ENCODE measurements around the gene TRIM56.
"Not testable (repeated sequence)": the region's sequence is repeated elsewhere in the genome, so short reads cannot be mapped to it uniquely, and the experiment has no call there.

The TRIM56 gene

DNA sequence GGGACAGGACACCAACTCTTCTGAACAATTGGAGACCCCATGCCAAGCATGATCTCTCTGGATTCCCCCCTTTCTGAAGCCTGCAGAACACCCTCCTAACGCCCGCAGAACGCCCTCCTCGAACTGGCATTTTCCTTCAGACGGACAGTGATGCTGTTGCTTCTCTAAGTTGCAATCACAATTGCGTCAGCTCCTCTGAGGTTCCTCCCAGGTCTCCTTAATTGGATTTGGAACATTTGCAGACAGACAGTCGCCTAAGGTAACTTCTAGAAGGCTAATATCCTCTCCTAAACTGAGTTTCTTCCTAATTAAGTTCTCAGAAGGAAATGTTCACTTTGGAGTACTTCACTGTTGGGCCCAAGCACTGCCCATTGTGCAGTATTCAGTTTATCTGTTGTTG is 21.1 kb downstream of the TRIM56 start:
- Histone ChIP-seq H3K9me3 (ENCODE audit: control insufficient read depth, low read length) (no peaks in the 10 kb centered on the region), H3K27me3 (ENCODE audit: control insufficient read depth, insufficient read depth, low read length) (no peaks in the 10 kb centered on the region), H3K36me3 (ENCODE audit: control insufficient read depth, insufficient read depth, low read length) (no peaks in the 10 kb centered on the region), H3K4me3 (ENCODE audit: low read length) (no peak overlapping the region), H3K9ac (ENCODE audit: low read length) (no peak overlapping the region), H3K4me1 (ENCODE audit: control insufficient read depth, insufficient read depth, low read length) (peaks cover 19% of the 10 kb centered on the region)

DNA sequence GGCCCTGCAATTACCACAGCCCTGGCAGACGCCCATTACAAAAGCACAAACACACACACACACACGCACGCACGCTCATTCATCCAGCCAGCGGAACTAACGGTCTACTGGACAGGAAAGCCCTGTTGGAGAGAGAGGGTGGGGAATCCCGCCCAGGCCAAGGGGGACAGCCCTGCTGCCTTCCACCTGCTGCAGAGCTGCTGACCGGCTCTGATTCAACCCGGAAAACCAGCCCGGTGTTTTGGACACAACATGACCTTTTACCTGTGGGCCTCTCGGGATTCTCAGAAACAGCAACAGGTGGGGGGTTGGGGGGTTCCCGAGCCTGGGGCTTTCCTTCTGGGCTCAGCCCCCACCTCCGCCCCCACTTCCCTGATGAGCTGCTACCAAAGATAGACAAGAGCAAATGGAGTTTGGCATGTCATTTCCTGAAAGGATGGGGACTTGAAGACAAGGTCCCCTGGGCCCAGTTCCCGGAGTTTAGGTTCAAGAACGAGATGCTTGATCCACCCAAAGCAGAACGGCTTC is 23.1 kb downstream of the TRIM56 start:
- no peaks in the 10 kb centered on the region for H3K27me3 ChIP-seq (ENCODE audit: control insufficient read depth, insufficient read depth, low read length)
- H3K9ac ChIP-seq (ENCODE audit: low read length), result no peak overlapping the region
- H3K4me1 ChIP-seq (ENCODE audit: control insufficient read depth, insufficient read depth, low read length), result peaks cover 10% of the 10 kb centered on the region
- no peak overlapping the region for H3K4me3 ChIP-seq (ENCODE audit: low read length)
- no peaks in the 10 kb centered on the region for H3K9me3 ChIP-seq (ENCODE audit: control insufficient read depth, low read length)
- H3K36me3 ChIP-seq (ENCODE audit: control insufficient read depth, insufficient read depth, low read length), result no peaks in the 10 kb centered on the region

DNA sequence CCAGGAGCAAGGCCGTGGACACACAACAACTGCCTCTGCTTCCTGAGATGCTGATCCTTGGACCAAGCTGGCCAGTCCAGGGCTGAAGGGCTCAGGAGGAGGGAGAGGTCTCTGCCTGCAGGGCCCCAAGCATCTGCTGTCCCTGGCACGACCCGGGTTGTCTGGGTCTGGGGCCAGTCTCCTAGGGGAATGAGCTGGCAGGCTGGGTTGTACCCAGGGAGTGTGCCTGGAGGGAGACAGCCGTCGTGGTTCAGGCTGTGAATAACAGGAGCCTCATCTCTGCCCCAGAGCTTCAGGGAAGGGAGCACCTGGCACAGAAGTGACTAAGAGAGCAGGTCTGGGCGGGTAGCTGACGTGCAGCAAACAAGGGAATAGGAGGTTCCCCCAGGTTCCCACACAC is 23.7 kb downstream of the TRIM56 start:
- no peaks in the 10 kb centered on the region for H3K36me3 ChIP-seq (ENCODE audit: control insufficient read depth, insufficient read depth, low read length)
- no peaks in the 10 kb centered on the region for H3K27me3 ChIP-seq (ENCODE audit: control insufficient read depth, insufficient read depth, low read length)
- H3K9me3 ChIP-seq (ENCODE audit: control insufficient read depth, low read length), result no peaks in the 10 kb centered on the region
- H3K4me3 ChIP-seq (ENCODE audit: low read length), result no peak overlapping the region
- no peak overlapping the region for H3K9ac ChIP-seq (ENCODE audit: low read length)
- peaks cover 4% of the 10 kb centered on the region for H3K4me1 ChIP-seq (ENCODE audit: control insufficient read depth, insufficient read depth, low read length)

DNA sequence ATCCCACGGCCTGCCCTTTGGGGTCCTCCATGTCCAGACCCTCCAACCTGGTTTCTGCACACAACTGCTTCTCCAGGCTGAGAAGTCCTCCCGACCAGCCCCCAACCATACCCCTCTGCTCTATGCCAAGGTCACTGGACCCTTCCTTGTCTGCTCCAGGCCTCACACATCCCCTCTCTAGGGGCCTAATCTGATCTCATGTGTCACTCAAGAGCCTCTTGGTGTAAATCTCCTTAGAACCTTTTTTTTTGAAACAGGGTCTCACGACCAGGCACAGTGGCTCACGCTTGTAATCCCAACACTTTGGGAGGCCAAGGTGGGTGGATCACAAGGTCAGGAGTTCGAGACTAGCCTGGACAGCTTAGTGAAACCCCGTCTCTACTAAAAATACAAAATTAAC is 24.1 kb downstream of the TRIM56 start:
- Histone ChIP-seq H3K27me3 (ENCODE audit: control insufficient read depth, insufficient read depth, low read length) (no peaks in the 10 kb centered on the region), H3K9me3 (ENCODE audit: control insufficient read depth, low read length) (no peaks in the 10 kb centered on the region), H3K9ac (ENCODE audit: low read length) (no peak overlapping the region), H3K4me1 (ENCODE audit: control insufficient read depth, insufficient read depth, low read length) (peaks cover under 1% of the 10 kb centered on the region), H3K4me3 (ENCODE audit: low read length) (no peak overlapping the region), H3K36me3 (ENCODE audit: control insufficient read depth, insufficient read depth, low read length) (no peaks in the 10 kb centered on the region)

DNA sequence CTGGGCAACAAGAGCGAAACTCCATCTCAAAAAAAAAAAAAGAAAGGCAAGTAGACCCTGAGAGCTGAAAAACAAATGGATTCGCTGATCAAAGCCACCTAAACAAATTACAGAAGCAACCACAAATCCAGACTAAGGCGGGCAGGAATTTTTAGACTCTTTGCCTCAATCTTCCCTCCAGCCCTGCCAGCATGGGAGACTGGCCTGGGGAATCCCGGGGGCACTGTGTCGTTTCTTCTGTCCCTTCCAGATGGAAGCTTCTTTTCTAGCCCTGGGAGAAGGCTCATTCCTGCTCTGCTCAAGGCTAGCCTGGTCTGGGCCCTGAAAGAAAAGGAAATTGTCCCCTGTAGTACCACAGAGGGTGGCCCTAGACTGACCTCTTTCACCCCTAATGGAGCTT is 26.0 kb downstream of the TRIM56 start:
- H3K36me3 ChIP-seq (ENCODE audit: control insufficient read depth, insufficient read depth, low read length), result no peaks in the 10 kb centered on the region
- no peaks in the 10 kb centered on the region for H3K27me3 ChIP-seq (ENCODE audit: control insufficient read depth, insufficient read depth, low read length)
- no peak overlapping the region for H3K4me3 ChIP-seq (ENCODE audit: low read length)
- H3K4me1 ChIP-seq (ENCODE audit: control insufficient read depth, insufficient read depth, low read length), result no peaks in the 10 kb centered on the region
- no peak overlapping the region for H3K9ac ChIP-seq (ENCODE audit: low read length)
- H3K9me3 ChIP-seq (ENCODE audit: control insufficient read depth, low read length), result no peaks in the 10 kb centered on the region

DNA sequence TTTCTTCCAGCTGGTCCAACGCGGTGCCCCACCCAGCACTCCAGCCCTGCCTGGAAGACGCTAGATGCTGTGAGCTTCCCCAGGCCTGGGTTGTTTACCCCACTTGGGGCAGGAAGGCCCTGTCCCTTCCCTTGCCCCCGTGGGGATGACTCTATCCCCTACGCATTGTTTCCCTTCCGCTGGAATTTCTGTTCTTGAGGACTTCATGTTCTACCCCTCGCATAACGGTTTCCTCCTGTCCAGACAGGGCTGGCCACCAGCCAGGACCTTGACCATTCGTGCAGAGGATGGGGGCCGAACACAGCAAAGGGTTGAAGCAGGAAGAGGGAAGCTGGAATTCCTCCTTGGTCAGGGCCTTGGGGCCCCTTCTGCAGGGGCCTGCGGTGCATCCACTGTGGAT is 27.0 kb downstream of the TRIM56 start:
- H3K9me3 ChIP-seq (ENCODE audit: control insufficient read depth, low read length), result no peaks in the 10 kb centered on the region
- H3K4me1 ChIP-seq (ENCODE audit: control insufficient read depth, insufficient read depth, low read length), result no peaks in the 10 kb centered on the region
- no peaks in the 10 kb centered on the region for H3K36me3 ChIP-seq (ENCODE audit: control insufficient read depth, insufficient read depth, low read length)
- H3K9ac ChIP-seq (ENCODE audit: low read length), result no peak overlapping the region
- no peak overlapping the region for H3K4me3 ChIP-seq (ENCODE audit: low read length)
- no peaks in the 10 kb centered on the region for H3K27me3 ChIP-seq (ENCODE audit: control insufficient read depth, insufficient read depth, low read length)

DNA sequence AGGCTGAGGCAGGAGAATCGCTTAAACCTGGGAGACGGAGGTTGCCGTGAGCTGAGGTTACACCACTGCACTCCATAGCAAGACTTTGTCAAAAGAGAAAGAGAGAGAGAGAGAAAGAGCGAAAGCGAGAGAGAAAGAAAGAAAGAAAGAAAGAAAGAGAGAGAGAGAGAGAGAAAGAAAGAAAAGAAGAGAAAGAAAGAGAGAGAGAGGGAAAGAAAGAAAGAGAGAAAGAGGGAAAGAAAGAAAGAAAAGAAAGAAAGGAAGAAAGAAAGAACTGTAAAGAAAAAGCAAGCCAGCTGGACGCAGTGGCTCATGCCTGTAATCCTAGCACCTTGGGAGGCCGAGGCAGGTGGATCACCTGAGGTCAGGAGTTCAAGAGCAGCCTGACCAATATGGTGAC is 27.9 kb downstream of the TRIM56 start:
- H3K9me3 ChIP-seq (ENCODE audit: control insufficient read depth, low read length); H3K4me3 ChIP-seq (ENCODE audit: low read length); H3K4me1 ChIP-seq (ENCODE audit: control insufficient read depth, insufficient read depth, low read length); H3K36me3 ChIP-seq (ENCODE audit: control insufficient read depth, insufficient read depth, low read length); H3K27me3 ChIP-seq (ENCODE audit: control insufficient read depth, insufficient read depth, low read length); H3K9ac ChIP-seq (ENCODE audit: low read length): not testable (repeated sequence)

DNA sequence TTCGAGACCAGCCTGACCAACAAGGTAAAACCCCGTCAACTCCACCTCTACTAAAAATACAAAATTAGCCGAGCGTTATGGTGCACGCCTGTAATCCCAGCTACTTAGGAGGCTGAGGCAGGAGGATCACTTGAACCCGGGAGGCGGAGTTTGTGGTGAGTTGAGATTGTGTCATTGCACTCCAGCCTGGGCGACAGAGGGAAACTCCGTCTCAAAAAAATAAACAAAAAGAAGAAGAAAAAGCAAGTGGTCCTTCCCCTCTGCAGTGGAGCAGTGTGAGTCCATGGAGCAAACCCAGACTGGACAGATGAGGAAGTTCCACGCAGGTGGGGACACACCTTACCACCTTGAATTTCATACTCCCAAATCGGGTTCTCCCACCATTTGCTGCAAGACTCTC is 28.6 kb downstream of the TRIM56 start:
- no peaks in the 10 kb centered on the region for H3K4me1 ChIP-seq (ENCODE audit: control insufficient read depth, insufficient read depth, low read length)
- no peaks in the 10 kb centered on the region for H3K36me3 ChIP-seq (ENCODE audit: control insufficient read depth, insufficient read depth, low read length)

DNA sequence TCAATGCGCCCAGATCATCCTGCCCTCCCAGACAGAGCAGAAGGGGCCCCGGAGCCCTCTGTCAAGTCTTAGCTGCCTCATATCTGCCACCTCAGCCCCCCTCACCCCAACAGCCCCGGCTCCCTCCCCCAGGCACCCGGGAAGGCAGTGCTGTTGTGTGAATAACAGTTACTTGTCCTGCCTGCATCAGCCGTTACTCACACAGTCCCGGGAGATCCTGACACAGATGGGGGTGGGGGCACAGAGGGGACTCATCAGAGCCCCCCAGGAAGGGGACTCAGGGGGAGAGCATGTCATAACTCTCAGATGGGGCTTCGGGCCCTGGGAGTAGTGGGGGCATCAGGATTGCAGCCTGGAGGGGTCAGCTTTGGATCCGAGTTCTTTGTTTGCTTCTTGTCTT is 29.2 kb downstream of the TRIM56 start:
- no peaks in the 10 kb centered on the region for H3K27me3 ChIP-seq (ENCODE audit: control insufficient read depth, insufficient read depth, low read length)
- H3K36me3 ChIP-seq (ENCODE audit: control insufficient read depth, insufficient read depth, low read length), result no peaks in the 10 kb centered on the region
- H3K4me1 ChIP-seq (ENCODE audit: control insufficient read depth, insufficient read depth, low read length), result no peaks in the 10 kb centered on the region
- H3K9me3 ChIP-seq (ENCODE audit: control insufficient read depth, low read length), result no peaks in the 10 kb centered on the region
- H3K9ac ChIP-seq (ENCODE audit: low read length), result no peak overlapping the region
- H3K4me3 ChIP-seq (ENCODE audit: low read length), result no peak overlapping the region

More for the DNA sequence above, 28.6 kb downstream of the TRIM56 start:
- no peak overlapping the region for H3K4me3 ChIP-seq (ENCODE audit: low read length)
- no peak overlapping the region for H3K9ac ChIP-seq (ENCODE audit: low read length)
- H3K9me3 ChIP-seq (ENCODE audit: control insufficient read depth, low read length), result no peaks in the 10 kb centered on the region
- no peaks in the 10 kb centered on the region for H3K27me3 ChIP-seq (ENCODE audit: control insufficient read depth, insufficient read depth, low read length)

DNA sequence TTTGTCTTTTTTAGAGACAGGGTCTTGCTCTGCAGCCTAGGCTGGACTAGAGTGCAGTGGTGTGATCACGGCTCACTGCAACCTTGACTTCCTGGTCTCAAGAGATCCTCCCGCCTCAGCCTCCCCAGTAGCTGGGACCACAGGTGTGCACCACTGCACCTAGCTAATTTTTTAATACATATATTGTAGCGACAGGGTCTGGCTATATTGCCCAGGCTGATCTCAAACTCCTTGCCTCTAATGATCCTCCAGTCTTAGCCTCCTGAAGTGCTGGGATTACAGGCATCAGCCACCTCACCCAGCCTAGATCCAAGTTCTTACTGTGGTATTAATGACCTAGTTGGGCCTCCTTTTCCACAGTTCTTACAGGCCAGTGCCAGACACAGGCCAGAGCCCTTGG is 29.9 kb downstream of the TRIM56 start:
- H3K9ac ChIP-seq (ENCODE audit: low read length), result no peak overlapping the region
- H3K36me3 ChIP-seq (ENCODE audit: control insufficient read depth, insufficient read depth, low read length), result no peaks in the 10 kb centered on the region
- no peaks in the 10 kb centered on the region for H3K9me3 ChIP-seq (ENCODE audit: control insufficient read depth, low read length)
- H3K4me3 ChIP-seq (ENCODE audit: low read length), result no peak overlapping the region
- no peaks in the 10 kb centered on the region for H3K27me3 ChIP-seq (ENCODE audit: control insufficient read depth, insufficient read depth, low read length)
- no peaks in the 10 kb centered on the region for H3K4me1 ChIP-seq (ENCODE audit: control insufficient read depth, insufficient read depth, low read length)

DNA sequence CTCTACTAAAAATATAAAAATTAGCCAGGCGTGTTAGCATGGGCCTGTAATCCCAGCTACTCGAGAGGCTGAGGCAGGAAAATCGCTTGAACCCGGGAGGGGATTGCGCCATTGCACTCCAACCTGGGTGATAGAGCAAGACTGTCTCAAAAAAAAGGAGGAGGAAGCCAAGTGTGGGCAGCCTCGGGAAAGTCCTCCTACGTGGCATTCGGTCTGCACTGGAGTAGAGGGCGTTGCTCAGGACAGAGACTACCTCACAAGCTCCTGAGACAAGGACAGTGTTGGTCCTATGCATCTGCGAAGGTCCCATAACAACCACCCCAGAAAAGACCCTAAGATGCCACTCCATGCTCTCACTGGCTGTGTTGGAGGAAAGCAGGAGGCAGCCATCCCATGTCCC is 31.6 kb downstream of the TRIM56 start:
- no peaks in the 10 kb centered on the region for H3K9me3 ChIP-seq (ENCODE audit: control insufficient read depth, low read length)
- H3K4me1 ChIP-seq (ENCODE audit: control insufficient read depth, insufficient read depth, low read length), result peaks cover 2% of the 10 kb centered on the region
- no peaks in the 10 kb centered on the region for H3K36me3 ChIP-seq (ENCODE audit: control insufficient read depth, insufficient read depth, low read length)
- H3K27me3 ChIP-seq (ENCODE audit: control insufficient read depth, insufficient read depth, low read length), result no peaks in the 10 kb centered on the region
- no peak overlapping the region for H3K4me3 ChIP-seq (ENCODE audit: low read length)
- no peak overlapping the region for H3K9ac ChIP-seq (ENCODE audit: low read length)

DNA sequence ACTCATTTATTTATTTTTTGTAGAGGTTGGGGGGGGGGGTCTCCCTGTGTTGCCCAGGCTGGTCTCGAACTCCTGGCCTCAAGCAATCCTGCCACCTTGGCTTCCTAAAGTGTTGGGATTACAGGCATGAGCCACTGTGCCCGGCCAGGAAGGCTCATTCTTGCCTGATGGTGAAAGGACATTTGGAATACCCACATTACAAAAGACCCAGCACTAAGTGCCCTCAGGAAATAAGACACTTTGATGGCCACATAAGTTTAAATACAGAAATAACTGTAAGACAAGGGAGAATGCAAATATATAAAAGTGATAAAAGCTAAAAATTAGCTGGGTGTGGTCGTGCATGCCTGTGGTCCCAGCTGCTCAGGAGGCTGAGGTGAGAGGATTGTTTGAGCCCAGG is 33.6 kb downstream of the TRIM56 start:
- Histone ChIP-seq H3K9me3 (ENCODE audit: control insufficient read depth, low read length) (no peaks in the 10 kb centered on the region), H3K4me3 (ENCODE audit: low read length) (no peak overlapping the region), H3K27me3 (ENCODE audit: control insufficient read depth, insufficient read depth, low read length) (peaks cover 3% of the 10 kb centered on the region), H3K4me1 (ENCODE audit: control insufficient read depth, insufficient read depth, low read length) (peaks cover 13% of the 10 kb centered on the region), H3K36me3 (ENCODE audit: control insufficient read depth, insufficient read depth, low read length) (no peaks in the 10 kb centered on the region), H3K9ac (ENCODE audit: low read length) (no peak overlapping the region)

DNA sequence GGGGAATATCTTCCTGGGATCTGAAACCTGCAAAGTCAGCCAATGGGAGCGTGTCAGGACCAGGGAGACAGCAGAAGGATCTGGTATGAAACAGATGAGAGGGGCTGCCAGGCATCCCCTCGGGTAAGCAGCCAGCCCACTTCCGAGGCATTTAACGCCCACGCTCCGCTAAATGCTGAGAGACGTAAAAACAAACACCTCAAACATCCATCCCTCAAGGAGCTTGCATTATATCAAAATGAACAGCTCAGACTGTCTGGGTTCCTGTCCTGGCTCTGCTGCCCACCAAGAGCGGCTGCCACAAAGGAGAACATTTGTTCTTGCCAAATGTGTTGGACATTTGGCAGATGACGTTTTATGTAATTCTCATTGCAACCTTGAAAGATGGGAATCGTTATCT is 34.6 kb downstream of the TRIM56 start:
- Histone ChIP-seq H3K9ac (ENCODE audit: low read length) (no peak overlapping the region), H3K4me3 (ENCODE audit: low read length) (no peak overlapping the region), H3K27me3 (ENCODE audit: control insufficient read depth, insufficient read depth, low read length) (peaks cover 3% of the 10 kb centered on the region), H3K4me1 (ENCODE audit: control insufficient read depth, insufficient read depth, low read length) (peaks cover 21% of the 10 kb centered on the region), H3K36me3 (ENCODE audit: control insufficient read depth, insufficient read depth, low read length) (no peaks in the 10 kb centered on the region), H3K9me3 (ENCODE audit: control insufficient read depth, low read length) (no peaks in the 10 kb centered on the region)

All from mucosa of stomach (tissue), 1 donor.